GM12874 (cell line): ENCODE data around the gene EGLN2.

Source experiments
- TF ChIP-seq, protein P1 (sequence below): IDR thresholded peaks from 2 replicates; pipeline ENCODE4 v1.5.1; 2011; ENCODE audit warnings: low read depth, mild to moderate bottlenecking, control low read depth, low read length, moderate library complexity; ENCODE audit not compliant: insufficient read depth

The EGLN2 gene

DNA sequence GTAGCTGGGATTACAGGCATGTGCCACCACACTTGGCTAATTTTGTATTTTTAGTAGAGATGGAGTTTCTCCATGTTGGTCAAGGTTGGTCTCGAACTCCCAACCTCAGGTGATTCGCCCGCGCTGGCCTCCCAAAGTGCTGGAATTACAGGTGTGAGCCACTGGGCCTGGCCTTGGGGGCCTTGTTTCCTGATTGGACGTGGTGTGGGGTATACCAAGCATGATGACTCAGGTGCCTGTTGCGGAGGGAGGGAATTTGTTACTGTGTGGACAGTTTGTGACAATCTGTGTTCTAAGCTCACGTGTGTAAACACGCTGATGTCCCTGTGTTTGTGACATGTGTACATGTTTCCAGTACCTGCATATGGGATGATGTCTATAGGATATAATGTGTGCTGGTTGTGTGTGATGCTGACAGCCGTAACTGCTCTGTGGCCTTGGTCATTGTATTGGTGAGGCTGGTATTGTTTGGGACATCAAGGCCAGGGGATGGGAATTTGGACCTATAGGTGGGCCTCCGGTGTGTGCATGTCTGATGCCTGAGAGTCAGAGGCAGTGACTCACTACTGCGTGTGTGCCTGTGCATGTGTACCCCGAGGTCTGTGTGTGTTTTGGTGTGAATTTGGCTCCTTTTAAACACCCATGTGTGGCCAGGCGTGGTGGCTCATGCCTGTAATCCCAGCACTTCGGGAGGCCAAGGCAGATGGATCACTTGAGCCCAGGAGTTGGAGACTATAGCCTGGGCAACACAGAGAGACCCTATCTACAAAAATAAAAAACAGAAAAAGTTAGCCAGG lies 1.6 kb upstream of the EGLN2 start:
- TF ChIP-seq, protein P1, sequence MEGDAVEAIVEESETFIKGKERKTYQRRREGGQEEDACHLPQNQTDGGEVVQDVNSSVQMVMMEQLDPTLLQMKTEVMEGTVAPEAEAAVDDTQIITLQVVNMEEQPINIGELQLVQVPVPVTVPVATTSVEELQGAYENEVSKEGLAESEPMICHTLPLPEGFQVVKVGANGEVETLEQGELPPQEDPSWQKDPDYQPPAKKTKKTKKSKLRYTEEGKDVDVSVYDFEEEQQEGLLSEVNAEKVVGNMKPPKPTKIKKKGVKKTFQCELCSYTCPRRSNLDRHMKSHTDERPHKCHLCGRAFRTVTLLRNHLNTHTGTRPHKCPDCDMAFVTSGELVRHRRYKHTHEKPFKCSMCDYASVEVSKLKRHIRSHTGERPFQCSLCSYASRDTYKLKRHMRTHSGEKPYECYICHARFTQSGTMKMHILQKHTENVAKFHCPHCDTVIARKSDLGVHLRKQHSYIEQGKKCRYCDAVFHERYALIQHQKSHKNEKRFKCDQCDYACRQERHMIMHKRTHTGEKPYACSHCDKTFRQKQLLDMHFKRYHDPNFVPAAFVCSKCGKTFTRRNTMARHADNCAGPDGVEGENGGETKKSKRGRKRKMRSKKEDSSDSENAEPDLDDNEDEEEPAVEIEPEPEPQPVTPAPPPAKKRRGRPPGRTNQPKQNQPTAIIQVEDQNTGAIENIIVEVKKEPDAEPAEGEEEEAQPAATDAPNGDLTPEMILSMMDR = no peak

DNA sequence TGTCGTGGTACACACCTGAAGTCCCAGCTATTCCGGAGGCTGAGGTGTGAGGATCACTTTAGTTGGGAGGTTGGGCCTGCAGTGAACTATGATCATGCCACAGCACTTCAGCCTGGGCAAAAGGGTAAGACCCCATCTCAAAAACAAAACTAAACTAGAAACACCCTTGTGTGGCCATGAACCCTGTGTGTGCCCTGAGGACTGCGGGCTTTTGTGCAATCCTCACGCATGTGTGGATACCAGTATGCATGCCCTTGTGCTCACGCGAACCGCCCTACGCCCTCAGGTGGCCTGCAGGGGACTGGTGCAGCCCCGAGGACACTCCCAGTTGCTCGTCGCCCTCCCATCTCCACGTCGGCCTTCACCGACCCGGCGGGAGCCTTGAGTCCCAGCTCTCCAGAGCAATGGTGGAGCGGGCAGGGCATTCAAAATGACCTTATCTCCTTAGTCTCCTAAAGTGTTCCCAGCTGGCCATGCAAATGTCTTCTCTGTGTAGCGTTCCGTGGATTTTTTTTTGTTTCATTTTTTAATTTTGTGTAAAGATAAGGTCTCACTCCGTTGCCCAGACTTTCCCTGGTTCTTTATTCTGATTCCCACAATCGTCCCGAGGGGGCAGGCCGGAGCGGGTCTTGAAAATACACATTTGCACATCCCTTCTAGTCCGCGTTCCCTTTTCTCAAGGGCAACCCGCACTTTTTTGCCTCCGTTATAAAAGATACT lies 868 bp upstream of the EGLN2 start:
- TF ChIP-seq, protein P1 = peak; percentile 48; the same call in 1 of the 2 replicates

DNA sequence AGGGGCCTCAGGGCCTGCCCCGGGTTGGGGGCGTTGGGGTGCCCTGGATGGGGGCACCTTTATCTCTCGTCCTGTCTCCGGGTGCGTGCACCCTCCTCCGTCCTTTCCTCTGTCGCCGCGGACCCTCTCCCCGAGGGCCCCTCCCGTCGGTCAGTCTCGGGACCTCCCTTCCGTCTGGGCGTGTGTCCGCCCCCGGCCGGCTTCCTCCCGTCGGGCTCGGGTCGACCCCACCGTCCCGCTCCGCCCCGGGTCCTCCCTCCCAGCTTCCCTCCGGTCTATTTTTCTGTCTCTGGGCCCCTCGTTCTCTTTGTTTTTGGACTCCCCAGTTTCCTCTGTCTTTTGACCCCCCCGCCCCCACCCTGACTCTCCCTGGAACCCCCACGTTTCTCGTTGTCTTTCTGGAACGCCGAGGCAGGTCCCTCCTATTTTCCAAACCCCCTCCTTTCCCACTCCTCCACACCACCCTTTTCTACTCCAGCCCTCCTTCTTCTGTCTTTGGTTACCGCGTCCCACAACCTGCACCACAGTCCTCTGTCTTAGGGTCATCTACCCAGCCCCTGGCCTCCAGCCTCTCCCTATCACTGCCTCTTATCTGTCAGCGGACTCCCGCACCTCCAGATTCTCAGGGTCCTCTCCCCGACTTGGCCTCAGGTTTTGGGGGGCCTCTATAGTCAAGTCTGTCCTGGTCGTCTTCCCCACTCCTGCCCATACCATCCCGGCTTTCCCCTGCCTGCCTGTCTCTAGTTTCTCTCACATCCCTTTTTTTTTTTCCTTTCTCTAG lies 757 bp downstream of the EGLN2 start:
- TF ChIP-seq, protein P1 = no peak

DNA sequence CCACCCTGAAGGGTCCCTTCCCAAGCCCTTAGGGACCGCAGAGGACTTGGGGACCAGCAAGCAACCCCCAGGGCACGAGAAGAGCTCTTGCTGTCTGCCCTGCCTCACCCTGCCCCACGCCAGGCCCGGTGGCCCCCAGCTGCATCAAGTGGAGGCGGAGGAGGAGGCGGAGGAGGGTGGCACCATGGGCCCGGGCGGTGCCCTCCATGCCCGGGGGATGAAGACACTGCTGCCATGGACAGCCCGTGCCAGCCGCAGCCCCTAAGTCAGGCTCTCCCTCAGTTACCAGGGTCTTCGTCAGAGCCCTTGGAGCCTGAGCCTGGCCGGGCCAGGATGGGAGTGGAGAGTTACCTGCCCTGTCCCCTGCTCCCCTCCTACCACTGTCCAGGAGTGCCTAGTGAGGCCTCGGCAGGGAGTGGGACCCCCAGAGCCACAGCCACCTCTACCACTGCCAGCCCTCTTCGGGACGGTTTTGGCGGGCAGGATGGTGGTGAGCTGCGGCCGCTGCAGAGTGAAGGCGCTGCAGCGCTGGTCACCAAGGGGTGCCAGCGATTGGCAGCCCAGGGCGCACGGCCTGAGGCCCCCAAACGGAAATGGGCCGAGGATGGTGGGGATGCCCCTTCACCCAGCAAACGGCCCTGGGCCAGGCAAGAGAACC lies 1.5 kb downstream of the EGLN2 start:
- TF ChIP-seq, protein P1 = no peak

DNA sequence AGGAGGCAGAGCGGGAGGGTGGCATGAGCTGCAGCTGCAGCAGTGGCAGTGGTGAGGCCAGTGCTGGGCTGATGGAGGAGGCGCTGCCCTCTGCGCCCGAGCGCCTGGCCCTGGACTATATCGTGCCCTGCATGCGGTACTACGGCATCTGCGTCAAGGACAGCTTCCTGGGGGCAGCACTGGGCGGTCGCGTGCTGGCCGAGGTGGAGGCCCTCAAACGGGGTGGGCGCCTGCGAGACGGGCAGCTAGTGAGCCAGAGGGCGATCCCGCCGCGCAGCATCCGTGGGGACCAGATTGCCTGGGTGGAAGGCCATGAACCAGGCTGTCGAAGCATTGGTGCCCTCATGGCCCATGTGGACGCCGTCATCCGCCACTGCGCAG lies 2.0 kb downstream of the EGLN2 start:
- TF ChIP-seq, protein P1 = no peak

DNA sequence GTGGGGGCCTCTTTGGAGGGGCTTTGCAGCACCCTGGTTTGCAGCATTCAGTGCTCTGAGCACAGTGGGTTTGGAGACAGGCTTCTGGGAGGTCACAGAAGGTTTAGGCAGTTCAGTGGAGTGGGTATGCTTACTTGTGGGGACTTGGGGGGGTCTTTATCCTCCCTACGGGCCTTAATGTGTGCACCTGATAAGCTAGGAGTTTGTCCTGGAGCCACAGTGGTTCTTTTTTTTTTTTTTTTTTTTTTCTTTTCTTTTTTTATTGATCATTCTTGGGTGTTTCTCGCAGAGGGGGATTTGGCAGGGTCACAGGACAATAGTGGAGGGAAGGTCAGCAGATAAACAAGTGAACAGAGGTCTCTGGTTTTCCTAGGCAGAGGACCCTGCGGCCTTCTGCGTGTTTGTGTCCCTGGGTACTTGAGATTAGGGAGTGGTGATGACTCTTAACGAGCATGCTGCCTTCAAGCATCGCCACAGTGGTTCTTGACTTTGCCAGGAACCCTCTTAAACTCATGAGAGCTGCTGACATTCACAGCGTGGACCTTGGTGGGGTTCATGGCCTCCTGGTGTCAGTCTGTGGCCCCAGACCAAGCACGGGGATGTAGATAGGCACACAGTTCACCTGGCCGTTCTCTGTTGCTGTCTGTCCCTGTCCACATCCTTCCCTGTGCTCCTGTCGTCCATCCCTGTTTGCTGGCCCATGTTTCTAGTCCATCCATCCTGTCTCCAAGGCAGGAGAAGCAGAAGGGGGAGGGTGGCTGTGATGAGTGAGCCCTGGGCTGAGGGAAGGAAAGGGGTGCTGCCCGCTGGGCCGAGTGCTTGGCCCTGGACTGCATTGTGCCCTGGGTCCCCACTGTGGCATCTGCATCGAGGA lies 2.7 kb downstream of the EGLN2 start:
- TF ChIP-seq, protein P1 = no peak
